ENCODE results near the gene SLC19A2.

SLC19A2 gene

GRCh38 chr1:169474302-169474995 is 11.3 kb downstream of the SLC19A2 start:
- no peak for DNase-seq

GRCh38 chr1:169473347-169473746 is 12.4 kb downstream of the SLC19A2 start:
- no peak for DNase-seq

GRCh38 chr1:169472738-169473137 is 13.0 kb downstream of the SLC19A2 start:
- no peak for DNase-seq

- DNase-seq: no peak
These were observed 16.8 kb downstream of the SLC19A2 start for GRCh38 chr1:169468982-169469381.

GRCh38 chr1:169466259-169467230 is 19.2 kb downstream of the SLC19A2 start:
- peak; percentile 10 for DNase-seq

GRCh38 chr1:169465281-169465680 is 20.5 kb downstream of the SLC19A2 start:
- no peak for DNase-seq

GRCh38 chr1:169462385-169462784 is 23.4 kb downstream of the SLC19A2 start:
- DNase-seq: no peak

- no peak for DNase-seq
These were observed 24.2 kb downstream of the SLC19A2 start for GRCh38 chr1:169461390-169462000.

- no peak for DNase-seq
These were observed 25.4 kb downstream of the SLC19A2 start for GRCh38 chr1:169460191-169460833.

- DNase-seq: no peak
These were observed 28.3 kb downstream of the SLC19A2 start for GRCh38 chr1:169457443-169457842.

- no peak for DNase-seq
These were observed 29.7 kb downstream of the SLC19A2 start for GRCh38 chr1:169456029-169456428.

- no peak for DNase-seq
These were observed 32.8 kb downstream of the SLC19A2 start for GRCh38 chr1:169452921-169453320.

GRCh38 chr1:169451218-169451824 is 34.4 kb downstream of the SLC19A2 start:
- DNase-seq: no peak

- DNase-seq: no peak
These were observed 41.8 kb downstream of the SLC19A2 start for GRCh38 chr1:169443923-169444322.

GRCh38 chr1:169427081-169427641 is 58.6 kb downstream of the SLC19A2 start, which contains the start of gene CCDC181:
CCDC181 (minus strand) TSS chr1:169427474; CDS start chr1:169424927, 2,547 bp downstream.
- DNase-seq: peak; percentile 92

GRCh38 chr1:169426174-169426705 is 59.5 kb downstream of the SLC19A2 start:
- DNase-seq: no peak

GRCh38 chr1:169421309-169421708 is 64.4 kb downstream of the SLC19A2 start:
- DNase-seq: no peak

- DNase-seq: no peak
These were observed 70.8 kb downstream of the SLC19A2 start for GRCh38 chr1:169414952-169415351.

All from NCI-H1436 (cell line).